NT2/D1 (cell line): Measurements from ENCODE around the gene RNASE1.
A peak's percentile ranks its signal among the peaks of the same experiment; 100 is the strongest.
"Not testable (repeated sequence)": the region's sequence is repeated elsewhere in the genome, so short reads cannot be mapped to it uniquely, and the experiment has no call there.

Experiments used
- DNase-seq: peaks from one replicate; pipeline ENCODE4 v3.0.0-alpha.2; 2011; ENCODE audit warnings: low read depth, low spot score
- H3K27me3 ChIP-seq: 2 replicates; pipeline ENCODE4 v1.6.0; 2011; ENCODE audit warnings: mild to moderate bottlenecking; ENCODE audit not compliant: insufficient read length, insufficient read depth
- H3K36me3 ChIP-seq: 2 replicates; pipeline ENCODE4 v1.6.1; 2011; ENCODE audit warnings: mild to moderate bottlenecking, low read length, mixed read lengths; ENCODE audit not compliant: insufficient read depth, insufficient read length
- H3K4me1 ChIP-seq: 2 replicates; pipeline ENCODE4 v1.5.1; 2011; ENCODE audit not compliant: insufficient read depth, insufficient read length
- H3K4me3 ChIP-seq: 2 replicates; pipeline ENCODE4 v1.5.1; 2011; ENCODE audit warnings: low read depth; ENCODE audit not compliant: insufficient read length
- H3K9ac ChIP-seq: 2 replicates; pipeline ENCODE4 v1.6.0; 2011; ENCODE audit warnings: low read depth; ENCODE audit not compliant: insufficient read length
- H3K9me3 ChIP-seq: 2 replicates; pipeline ENCODE4 v1.5.1; 2011; ENCODE audit warnings: mild to moderate bottlenecking, low read length; ENCODE audit not compliant: insufficient read depth
- SUZ12 ChIP-seq: IDR thresholded peaks from 2 replicates; pipeline ENCODE4 v1.6.1; 2011; ENCODE audit not compliant: insufficient read length, insufficient read depth; ENCODE audit errors: extremely low read depth
- YY1 ChIP-seq: IDR thresholded peaks from 2 replicates; pipeline ENCODE4 v1.6.1; 2011; ENCODE audit not compliant: insufficient read length, insufficient read depth
- ZNF274 ChIP-seq: IDR thresholded peaks from 2 replicates; pipeline ENCODE4 v1.6.1; 2011; ENCODE audit warnings: mild to moderate bottlenecking, low read depth, low read length

RNASE1 gene

GRCh38 chr14:20820063-20820904 is 17.6 kb upstream of the RNASE1 start:
- Histone ChIP-seq H3K9ac (no peak overlapping the region), H3K4me3 (no peak overlapping the region), H3K9me3 (no peaks in the 10 kb centered on the region), H3K36me3 (no peaks in the 10 kb centered on the region), H3K27me3 (no peaks in the 10 kb centered on the region), H3K4me1 (no peaks in the 10 kb centered on the region)
- peak; percentile 59 for DNase-seq
- TF ChIP-seq ZNF274 (no peak), YY1 (no peak), SUZ12 (no peak)

GRCh38 chr14:20818861-20819260 is 16.2 kb upstream of the RNASE1 start:
- no peak for TF ChIP-seq YY1
- Histone ChIP-seq H3K4me3 (no peak overlapping the region), H3K27me3 (no peaks in the 10 kb centered on the region), H3K36me3 (no peaks in the 10 kb centered on the region), H3K9ac (no peak overlapping the region), H3K9me3 (no peaks in the 10 kb centered on the region), H3K4me1 (no peaks in the 10 kb centered on the region)
- DNase-seq, result no peak

GRCh38 chr14:20815946-20816345 is 13.3 kb upstream of the RNASE1 start:
- H3K36me3 ChIP-seq, H3K4me3 ChIP-seq, H3K4me1 ChIP-seq, H3K9ac ChIP-seq, H3K9me3 ChIP-seq, DNase-seq, H3K27me3 ChIP-seq: not testable (repeated sequence)

- Histone ChIP-seq H3K27me3 (no peaks in the 10 kb centered on the region), H3K4me1 (no peaks in the 10 kb centered on the region), H3K9ac (no peak overlapping the region), H3K9me3 (no peaks in the 10 kb centered on the region), H3K36me3 (no peaks in the 10 kb centered on the region), H3K4me3 (no peak overlapping the region)
- TF ChIP-seq YY1 (no peak), ZNF274 (no peak), SUZ12 (no peak)
- DNase-seq, result no peak
These were observed 9.6 kb upstream of the RNASE1 start for GRCh38 chr14:20811986-20812975.

GRCh38 chr14:20809917-20810316 is 7.3 kb upstream of the RNASE1 start:
- Histone ChIP-seq H3K9me3 (no peaks in the 10 kb centered on the region), H3K36me3 (no peaks in the 10 kb centered on the region), H3K4me3 (no peak overlapping the region), H3K9ac (no peak overlapping the region), H3K4me1 (no peaks in the 10 kb centered on the region), H3K27me3 (no peaks in the 10 kb centered on the region)
- DNase-seq, result no peak
- TF ChIP-seq SUZ12 (no peak), ZNF274 (no peak), YY1 (no peak)

- Histone ChIP-seq H3K27me3 (no peaks in the 10 kb centered on the region), H3K4me3 (no peak overlapping the region), H3K9ac (no peak overlapping the region), H3K4me1 (no peaks in the 10 kb centered on the region), H3K9me3 (no peaks in the 10 kb centered on the region), H3K36me3 (no peaks in the 10 kb centered on the region)
- TF ChIP-seq SUZ12 (no peak), YY1 (no peak), ZNF274 (no peak)
- DNase-seq, result no peak
These were observed 5.5 kb upstream of the RNASE1 start for GRCh38 chr14:20808162-20808483.
